ENCODE results near the gene DFFB. TPM values are rescaled to one million over a fixed set of nuclear protein-coding genes. Genes with fewer than 3 reads are reported as not detected.

The DFFB gene
- polyA plus RNA-seq, 6 donors from 2014 or later: 2.7 to 10.2 (median 7.3) TPM

GRCh38 chr1:3885611-3886010 is 28.3 kb downstream of the DFFB start:
- DNase-seq: no peak
- H3K9me3 Mint-ChIP-seq: no peaks in the 10 kb centered on the region
- no peaks in the 10 kb centered on the region for H3K27me3 Mint-ChIP-seq
- peaks cover 15 to 20% of the 10 kb centered on the region in 2 donors for H3K36me3 Mint-ChIP-seq
- H3K27ac Mint-ChIP-seq: no peak overlapping the region
- ATAC-seq (ENCODE audit: low read depth in 2 of 2): no peak
- peaks cover 0 to 5% (median 0%) of the 10 kb centered on the region in 3 donors for H3K4me1 Mint-ChIP-seq
- H3K4me3 Mint-ChIP-seq: no peak overlapping the region

GRCh38 chr1:3886106-3886670 is 28.9 kb downstream of the DFFB start:
- no peak overlapping the region for H3K4me3 Mint-ChIP-seq
- no peaks in the 10 kb centered on the region for H3K27me3 Mint-ChIP-seq
- ATAC-seq (ENCODE audit: low read depth in 2 of 2): no peak
- peaks cover 0 to 6% (median 0%) of the 10 kb centered on the region in 3 donors for H3K4me1 Mint-ChIP-seq
- peak overlapping the region in 1 of 6 donors; percentile 39 for H3K27ac Mint-ChIP-seq
- H3K36me3 Mint-ChIP-seq: peaks cover 15 to 20% of the 10 kb centered on the region in 2 donors
- no peak for DNase-seq
- no peaks in the 10 kb centered on the region for H3K9me3 Mint-ChIP-seq

GRCh38 chr1:3886691-3887090 is 29.4 kb downstream of the DFFB start:
- no peaks in the 10 kb centered on the region for H3K27me3 Mint-ChIP-seq
- peak overlapping the region in 1 of 6 donors; percentile 47 for H3K27ac Mint-ChIP-seq
- ATAC-seq (ENCODE audit: low read depth in 2 of 2) (no peak), DNase-seq (no peak)
- no peak overlapping the region for H3K4me3 Mint-ChIP-seq
- no peaks in the 10 kb centered on the region for H3K9me3 Mint-ChIP-seq
- peaks cover 0 to 6% (median 0%) of the 10 kb centered on the region in 3 donors for H3K4me1 Mint-ChIP-seq
- peaks cover 15 to 20% of the 10 kb centered on the region in 2 donors for H3K36me3 Mint-ChIP-seq

- DNase-seq (no peak), ATAC-seq (ENCODE audit: low read depth in 2 of 2) (no peak)
- no peak overlapping the region for H3K4me3 Mint-ChIP-seq
- H3K36me3 Mint-ChIP-seq: peaks cover 15 to 18% of the 10 kb centered on the region in 2 donors
- no peaks in the 10 kb centered on the region for H3K27me3 Mint-ChIP-seq
- no peaks in the 10 kb centered on the region for H3K9me3 Mint-ChIP-seq
- H3K27ac Mint-ChIP-seq: no peak overlapping the region
- peaks cover 8 to 15% (median 8%) of the 10 kb centered on the region in 3 donors for H3K4me1 Mint-ChIP-seq
Observed at GRCh38 chr1:3888301-3888700, 31.0 kb downstream of the DFFB start.

- no peak overlapping the region for H3K4me3 Mint-ChIP-seq
- H3K27ac Mint-ChIP-seq: peak overlapping the region in 2 of 6 donors; percentile 16 to 65
- ATAC-seq (ENCODE audit: low read depth in 2 of 2) (no peak), DNase-seq (no peak)
- peaks cover 9 to 20% (median 13%) of the 10 kb centered on the region in 3 donors for H3K4me1 Mint-ChIP-seq
- no peaks in the 10 kb centered on the region for H3K27me3 Mint-ChIP-seq
- no peaks in the 10 kb centered on the region for H3K9me3 Mint-ChIP-seq
- peaks cover 7 to 12% of the 10 kb centered on the region in 2 donors for H3K36me3 Mint-ChIP-seq
Observed at GRCh38 chr1:3889936-3890335, 32.7 kb downstream of the DFFB start.

GRCh38 chr1:3890389-3891328 is 33.4 kb downstream of the DFFB start:
- ATAC-seq (ENCODE audit: low read depth in 2 of 2) (peak; percentile 16 to 32), DNase-seq (no peak)
- Mint-ChIP-seq H3K9me3 (no peaks in the 10 kb centered on the region), H3K4me3 (no peak overlapping the region), H3K27ac (peak overlapping the region in 2 of 6 donors; percentile 35 to 65), H3K36me3 (peaks cover 6 to 8% of the 10 kb centered on the region in 2 donors), H3K27me3 (no peaks in the 10 kb centered on the region), H3K4me1 (peaks cover 9 to 22% (median 15%) of the 10 kb centered on the region in 3 donors)

GRCh38 chr1:3891329-3891865 is 34.1 kb downstream of the DFFB start:
- DNase-seq (no peak), ATAC-seq (ENCODE audit: low read depth in 2 of 2) (no peak)
- peaks cover 4 to 9% of the 10 kb centered on the region in 2 donors for H3K36me3 Mint-ChIP-seq
- H3K27ac Mint-ChIP-seq: peak overlapping the region in 1 of 6 donors; percentile 19
- no peaks in the 10 kb centered on the region for H3K27me3 Mint-ChIP-seq
- H3K4me1 Mint-ChIP-seq: peaks cover 12 to 27% (median 22%) of the 10 kb centered on the region in 3 donors
- H3K9me3 Mint-ChIP-seq: no peaks in the 10 kb centered on the region
- no peak overlapping the region for H3K4me3 Mint-ChIP-seq

- DNase-seq: no peak
- peak overlapping the region; percentile 47 to 80 (median 70) for H3K27ac Mint-ChIP-seq
- peaks cover 3 to 9% (median 7%) of the 10 kb centered on the region in 7 donors for H3K9me3 Mint-ChIP-seq
- H3K4me1 Mint-ChIP-seq: peaks cover 17 to 35% (median 31%) of the 10 kb centered on the region in 3 donors
- H3K4me3 Mint-ChIP-seq: peak overlapping the region in 4 of 8 donors; percentile 24 to 46 (median 42)
- H3K27me3 Mint-ChIP-seq: no peaks in the 10 kb centered on the region
- peaks cover 8 to 17% of the 10 kb centered on the region in 2 donors for H3K36me3 Mint-ChIP-seq
- peak; percentile 30 to 47 for ATAC-seq (ENCODE audit: low read depth in 2 of 2)
Observed at GRCh38 chr1:3892748-3893147, 35.5 kb downstream of the DFFB start.

- Mint-ChIP-seq H3K27me3 (no peaks in the 10 kb centered on the region), H3K9me3 (peaks cover 3 to 13% (median 11%) of the 10 kb centered on the region in 7 donors), H3K36me3 (peaks cover 8 to 17% of the 10 kb centered on the region in 2 donors), H3K27ac (peak overlapping the region in 3 of 6 donors; percentile 50 to 70 (median 70)), H3K4me3 (peak overlapping the region in 3 of 8 donors; percentile 24 to 46 (median 40)), H3K4me1 (peaks cover 17 to 39% (median 31%) of the 10 kb centered on the region in 3 donors)
- no peak for DNase-seq
- peak; percentile 58 to 59 for ATAC-seq (ENCODE audit: low read depth in 2 of 2)
Observed at GRCh38 chr1:3893190-3893589, 35.9 kb downstream of the DFFB start.

GRCh38 chr1:3894626-3895278 is 37.5 kb downstream of the DFFB start:
- H3K27me3 Mint-ChIP-seq: no peaks in the 10 kb centered on the region
- no peak for ATAC-seq (ENCODE audit: low read depth in 2 of 2)
- DNase-seq: no peak
- peak overlapping the region in 1 of 6 donors; percentile 14 for H3K27ac Mint-ChIP-seq
- H3K36me3 Mint-ChIP-seq: peaks cover 8 to 15% of the 10 kb centered on the region in 2 donors
- peaks cover 3 to 19% (median 16%) of the 10 kb centered on the region in 7 donors for H3K9me3 Mint-ChIP-seq
- H3K4me1 Mint-ChIP-seq: peaks cover 25 to 50% (median 44%) of the 10 kb centered on the region in 3 donors
- H3K4me3 Mint-ChIP-seq: no peak overlapping the region

- ATAC-seq (ENCODE audit: low read depth in 2 of 2): no peak
- peak overlapping the region in 1 of 6 donors; percentile 73 for H3K27ac Mint-ChIP-seq
Observed at GRCh38 chr1:3895279-3895950, 38.1 kb downstream of the DFFB start.

GRCh38 chr1:3895951-3896325 is 38.7 kb downstream of the DFFB start:
- Mint-ChIP-seq H3K4me1 (peaks cover 28 to 49% (median 46%) of the 10 kb centered on the region in 3 donors), H3K27me3 (no peaks in the 10 kb centered on the region), H3K27ac (peak overlapping the region in 1 of 6 donors; percentile 60), H3K9me3 (peaks cover 3 to 19% (median 16%) of the 10 kb centered on the region in 7 donors), H3K4me3 (peak overlapping the region in 2 of 8 donors; percentile 42 to 71), H3K36me3 (peaks cover 8 to 11% of the 10 kb centered on the region in 2 donors)
- DNase-seq (no peak), ATAC-seq (ENCODE audit: low read depth in 2 of 2) (no peak)

More at GRCh38 chr1:3895279-3895950, 38.1 kb downstream of the DFFB start:
- peaks cover 28 to 49% (median 45%) of the 10 kb centered on the region in 3 donors for H3K4me1 Mint-ChIP-seq
- H3K27me3 Mint-ChIP-seq: no peaks in the 10 kb centered on the region
- DNase-seq: no peak
- peaks cover 8 to 11% of the 10 kb centered on the region in 2 donors for H3K36me3 Mint-ChIP-seq
- H3K4me3 Mint-ChIP-seq: peak overlapping the region in 1 of 8 donors; percentile 71
- peaks cover 3 to 19% (median 16%) of the 10 kb centered on the region in 7 donors for H3K9me3 Mint-ChIP-seq
